K562 (cell line): ENCODE data around the gene CDKN2D. TPM values are rescaled to one million over a fixed set of nuclear protein-coding genes. Genes with fewer than 3 reads are reported as not detected.
A peak's percentile ranks its signal among the peaks of the same experiment; 100 is the strongest.

Source experiments
- ATAC-seq: fragments of 200-7000 bp; cut with Tn5 transposase; 3 replicates; pipeline ENCODE4 v1.9.1; 2020; ENCODE audit warnings: moderate library complexity
- BruUV-seq: library from RNA; stranded (reverse); fragments of 400-500 nt; replicated peaks from 2 replicates; lab custom pipeline; 2021; lab: Mats Ljungman, UMichigan
- CTCF ChIA-PET: fragments of 300-600 bp; formaldehyde crosslinking; extraction: SDS; loops from one replicate; lab custom pipeline; 2021; ENCODE audit warnings: low intra/inter-chr PET ratio; lab: Yijun Ruan, JAX
- POLR2A ChIA-PET: fragments of 300-600, 350-650 bp; sonication (Branson Sonifier 250); formaldehyde crosslinking; extraction: SDS; loops from one replicate; lab custom pipeline; 2021; ENCODE audit warnings: antibody characterized with exemption, inconsistent platforms; lab: Yijun Ruan, JAX
- DNase-seq, 4 experiments: peaks; one replicate each; pipeline versions ENCODE4 v3.0.0 to v3.0.0-alpha.2; 2011 to 2018; ENCODE audit warnings: low spot score in 3 of 4, mixed read lengths in 3 of 4; ENCODE audit errors: extremely low read depth in 1 of 4
- FAIRE-seq: peaks from 2 replicates; lab custom pipeline; 2011; peaks lifted over from hg19 to GRCh38; lab: Jason Lieb, UNC
- H2AFZ ChIP-seq: 2 replicates; pipeline ENCODE4 v1.6.0; 2011; ENCODE audit warnings: low read depth, low read length, control low read depth, inconsistent platforms
- H3K27ac ChIP-seq: fragments of 200-600 bp; 3 replicates; pipeline ENCODE4 v1.8.0; 2011; ENCODE audit warnings: low read depth, mild to moderate bottlenecking, control low read depth, inconsistent platforms, low read length, moderate library complexity, mixed read lengths; ENCODE audit errors: extremely low read depth
- H3K27me3 ChIP-seq, 2 experiments: fragments of 300-600 bp in 1 of 2; 2 replicates in 1 of 2; 3 replicates in 1 of 2; pipeline versions ENCODE4 v1.6.0 to v1.8.0; 2011; ENCODE audit warnings: inconsistent platforms in 2 of 2, low read length in 2 of 2, mild to moderate bottlenecking in 1 of 2, mixed read lengths in 1 of 2, moderate library complexity in 1 of 2; ENCODE audit not compliant: control insufficient read depth in 2 of 2, insufficient read depth in 2 of 2
- H3K36me3 ChIP-seq: fragments of 300-600 bp; 3 replicates; pipeline ENCODE4 v1.8.0; 2011; ENCODE audit warnings: mild to moderate bottlenecking, low read length, inconsistent platforms; ENCODE audit not compliant: control insufficient read depth, insufficient read depth
- H3K4me1 ChIP-seq, 2 experiments: fragments of 200-600 bp in 1 of 2; replicated peaks in 1 of 2; 2 replicates in 1 of 2; 3 replicates in 1 of 2; pipeline versions ENCODE4 v1.5.1 to v1.8.0; 2011; ENCODE audit warnings: inconsistent platforms in 2 of 2, low read length in 2 of 2, mild to moderate bottlenecking in 1 of 2, mixed read lengths in 1 of 2, moderate library complexity in 1 of 2; ENCODE audit not compliant: control insufficient read depth in 2 of 2, insufficient read depth in 2 of 2
- H3K4me2 ChIP-seq: 2 replicates; pipeline ENCODE4 v1.6.1; 2011; ENCODE audit warnings: low read length, control low read depth, inconsistent platforms, mixed read lengths; ENCODE audit not compliant: insufficient read depth
- H3K4me3 ChIP-seq: fragments of 200-600 bp; sonication (generic), shearing (Covaris generic); 2 replicates; pipeline ENCODE4 v1.5.1; 2016; ENCODE audit warnings: control low read depth, inconsistent platforms
- H3K79me2 ChIP-seq: fragments of 200-600 bp; 3 replicates; pipeline ENCODE4 v1.8.0; 2011; ENCODE audit warnings: low read length, inconsistent platforms; ENCODE audit not compliant: control insufficient read depth, insufficient read depth
- H3K9ac ChIP-seq, 2 experiments: 2 replicates each; pipeline versions ENCODE4 v1.6.0 to v1.6.1; 2011; ENCODE audit warnings: low read depth in 2 of 2, low read length in 2 of 2, control low read depth in 1 of 2, inconsistent platforms in 1 of 2, mild to moderate bottlenecking in 1 of 2, mixed read lengths in 1 of 2; ENCODE audit not compliant: insufficient read depth in 1 of 2
- H3K9me1 ChIP-seq: one replicate; pipeline ENCODE4 v1.6.0; 2011; ENCODE audit warnings: inconsistent platforms, mild to moderate bottlenecking, low read length, moderate library complexity; ENCODE audit not compliant: control insufficient read depth, insufficient read depth
- H3K9me3 ChIP-seq: replicated peaks from 2 replicates; pipeline ENCODE4 v1.5.1; 2011; ENCODE audit warnings: low read depth, low read length, inconsistent platforms; ENCODE audit not compliant: control insufficient read depth, insufficient read depth
- H4K20me1 ChIP-seq: replicated peaks from 2 replicates; pipeline ENCODE4 v1.6.1; 2011; ENCODE audit warnings: low read length, inconsistent platforms, mixed read lengths; ENCODE audit not compliant: control insufficient read depth, insufficient read depth
- ARID1B ChIP-seq: fragments of 450-650 bp; IDR thresholded peaks from 2 replicates; pipeline ENCODE4 v1.6.1; 2016; ENCODE audit warnings: antibody characterized with exemption, mild to moderate bottlenecking, inconsistent platforms
- BACH1 ChIP-seq: fragments of 200-800 bp; sonication (Bioruptor generic); IDR thresholded peaks from 2 replicates; pipeline ENCODE4 v1.6.1; 2016; ENCODE audit warnings: missing genetic modification characterization, missing compliant biosample characterization
- BCOR ChIP-seq: fragments of 450-650 bp; IDR thresholded peaks from 2 replicates; pipeline ENCODE4 v1.6.1; 2016
- CC2D1A ChIP-seq: fragments of 450-650 bp; IDR thresholded peaks from 2 replicates; pipeline ENCODE4 v1.6.1; 2017; ENCODE audit warnings: mild to moderate bottlenecking
- EHMT2 ChIP-seq: fragments of 450-650 bp; IDR thresholded peaks from 2 replicates; pipeline ENCODE4 v1.6.1; 2018; ENCODE audit warnings: antibody characterized with exemption
- GABPA ChIP-seq: fragments of 200-800 bp; sonication (Bioruptor generic); conservative IDR thresholded peaks from 2 replicates; pipeline ENCODE4 v1.6.1; 2016; ENCODE audit warnings: low read depth, missing genetic modification characterization, missing compliant biosample characterization
- JUN ChIP-seq, 2 experiments: sonication (generic) in 1 of 2; formaldehyde crosslinking in 1 of 2; IDR thresholded peaks; 2 replicates each; pipeline versions ENCODE4 v1.6.1 to v1.8.0; 2012 to 2022; ENCODE audit warnings: borderline replicate concordance in 2 of 2, mild to moderate bottlenecking in 2 of 2, improper control_type of control experiment in 1 of 2, low read depth in 1 of 2, low read length in 1 of 2, missing genetic modification reagents in 1 of 2
- KDM5B ChIP-seq: fragments of 200-600 bp; sonication (generic); IDR thresholded peaks from 2 replicates; pipeline ENCODE4 v1.6.1; 2012; ENCODE audit warnings: low read depth, mild to moderate bottlenecking, moderate library complexity, low read length, control low read depth, inconsistent platforms; ENCODE audit not compliant: insufficient replicate concordance
- MIER1 ChIP-seq: fragments of 450-650 bp; IDR thresholded peaks from 2 replicates; pipeline ENCODE4 v1.6.1; 2016; ENCODE audit warnings: antibody characterized with exemption, mild to moderate bottlenecking, low read depth
- NFATC3 ChIP-seq: fragments of 450-650 bp; IDR thresholded peaks from 2 replicates; pipeline ENCODE4 v1.6.1; 2017; ENCODE audit warnings: mild to moderate bottlenecking
- PATZ1 ChIP-seq: fragments of 250-450 bp; sonication (Bioruptor Pico); IDR thresholded peaks from 2 replicates; pipeline ENCODE4 v1.5.0; 2020; ENCODE audit warnings: mild to moderate bottlenecking, borderline replicate concordance
- POLR2G ChIP-seq: fragments of 200-400 bp; formaldehyde crosslinking; IDR thresholded peaks from 2 replicates; pipeline ENCODE4 v1.6.1; 2017; ENCODE audit warnings: low read depth, mild to moderate bottlenecking, antibody characterized with exemption, low read length, moderate library complexity
- RFX1 ChIP-seq: fragments of 450-650 bp; IDR thresholded peaks from 2 replicates; pipeline ENCODE4 v1.6.1; 2016; ENCODE audit warnings: mild to moderate bottlenecking, moderate library complexity
- SRSF9 ChIP-seq: fragments of 200-400 bp; formaldehyde crosslinking; IDR thresholded peaks from 2 replicates; pipeline ENCODE4 v1.6.1; 2017; ENCODE audit warnings: low read depth, low read length, borderline replicate concordance
- TRIM24 ChIP-seq, 2 experiments: fragments of 450-650 bp; IDR thresholded peaks; 2 replicates each; pipeline ENCODE4 v1.6.1; 2016
- ZBTB43 ChIP-seq: sonication (generic); formaldehyde crosslinking; IDR thresholded peaks from 2 replicates; pipeline ENCODE4 v1.8.0; 2023; ENCODE audit warnings: mild to moderate bottlenecking, missing genetic modification reagents
- ZFP36 ChIP-seq: fragments of 150-350 bp; IDR thresholded peaks from 2 replicates; pipeline ENCODE4 v1.6.1; 2018; ENCODE audit warnings: low read length, low read depth; ENCODE audit not compliant: partially characterized antibody
- ZNF232 ChIP-seq: sonication (generic); formaldehyde crosslinking; IDR thresholded peaks from 2 replicates; pipeline ENCODE4 v1.8.0; 2022; ENCODE audit warnings: mild to moderate bottlenecking, missing genetic modification reagents
- ZNF324 ChIP-seq: fragments of 250-450 bp; sonication (Bioruptor Pico); IDR thresholded peaks from 2 replicates; pipeline ENCODE4 v1.4.0; 2020; ENCODE audit warnings: mild to moderate bottlenecking
- ZNF778 ChIP-seq: fragments of 450-650 bp; formaldehyde crosslinking; IDR thresholded peaks from 2 replicates; pipeline ENCODE4 v1.4.0; 2020; ENCODE audit warnings: mild to moderate bottlenecking, moderate library complexity
- WGBS: fragments of 100-300 bp; shearing (Covaris generic); methylation state at CpG from one replicate; pipeline ENCODE4 v1.1.6; 2016; ENCODE audit warnings: low coverage, mixed read lengths; ENCODE audit not compliant: insufficient coverage; ENCODE audit errors: missing lambda C conversion rate; 5-methylcytosine and 5-hydroxymethylcytosine counted together
- in situ Hi-C: fragments of 300-500 bp; cut with MboI; formaldehyde crosslinking; loops from 4 replicates; pipeline ENCODE4 v1.15.0; 2018; ENCODE audit warnings: inconsistent platforms, mixed read lengths
- intact Hi-C: fragments of 100-400 bp; cut with micrococcal nuclease; formaldehyde crosslinking; loops from 2 replicates; pipeline ENCODE4 v1.14.2; 2022
- polyA plus RNA-seq, 8 experiments: library from polyadenylated mRNA; depleted of rRNA in 4 of 8; stranded (reverse) in 5 of 8; unstranded in 3 of 8; fragments of >200 nt; fragmentation: Nextera tagmentation in 2 of 8; fragmentation: Illumina TruSeq in 1 of 8; extraction: Ambion mirVana in 2 of 8; extraction: Trizol in 1 of 8; gene quantifications; 2 replicates each; pipeline versions ENCODE4 v1.2.1 to v1.2.3, GENCODE V29; 2011 to 2014; ENCODE audit warnings: inconsistent platforms in 1 of 8, missing spikeins in 1 of 8
- total RNA-seq, 7 experiments: library from RNA; depleted of rRNA in 6 of 7; stranded (reverse); fragments of >200 nt in 6 of 7; fragmentation: Illumina TruSeq in 2 of 7; extraction: Trizol in 2 of 7; gene quantifications; 2 replicates each; pipeline versions ENCODE4 v1.2.1 to v1.2.3, GENCODE V29; 2011 to 2021; ENCODE audit warnings: low replicate concordance in 1 of 7

Gene CDKN2D
- total and polyA plus RNA-seq, 9 of the 15 experiments (the other 6 are each of a cell fraction or from before 2014, with no cell fraction given): 0.41 to 8.2 (median 3.7) TPM

- H2AFZ ChIP-seq: no peak overlapping the region
- CTCF ChIA-PET: no interaction called here
- H3K4me1 ChIP-seq: peaks cover 2 to 42% of the 10 kb centered on the region in 2 experiments; a peak in 4 of 5 replicates
- POLR2A ChIA-PET: interaction anchor here (0.8 kb wide), 1 partner anchor 11 kb away, joined by 3 read pairs; no protein-coding TSS in a partner anchor
- WGBS: 92% methylated on average over 14 of the region's 18 CpGs
- H3K9me3 ChIP-seq: peaks cover 3% of the 10 kb centered on the region
- in situ Hi-C loops (no loop called here), intact Hi-C loops (no loop called here)
- peaks cover 9% of the 10 kb centered on the region for H4K20me1 ChIP-seq
- H3K27ac ChIP-seq: no peak overlapping the region
- H3K9ac ChIP-seq: no peak overlapping the region
- ATAC-seq: no peak
- DNase-seq: no peak
- H3K79me2 ChIP-seq: peaks cover 31% of the 10 kb centered on the region
- FAIRE-seq: no peak
- H3K27me3 ChIP-seq: no peaks in the 10 kb centered on the region
- peaks cover 73% of the 10 kb centered on the region for H3K36me3 ChIP-seq
- H3K9me1 ChIP-seq: no peaks in the 10 kb centered on the region
- BruUV-seq: no TSS peak
- H3K4me3 ChIP-seq: no peak overlapping the region
- no peak overlapping the region for H3K4me2 ChIP-seq
- no peak for TF ChIP-seq CC2D1A
- TF ChIP-seq RFX1: no peak
- TF ChIP-seq PATZ1: no peak
- TF ChIP-seq POLR2G: 0 out of 2 replicates have a peak, but pooled peaks have one; percentile 45
- TF ChIP-seq EHMT2: no peak
- no peak for TF ChIP-seq BCOR
- TF ChIP-seq NFATC3: no peak
- peak; percentile 84 for TF ChIP-seq ZFP36
- no peak for TF ChIP-seq BACH1 (tag)
- TF ChIP-seq GABPA (tag): no peak
- TF ChIP-seq ZNF232 (CRISPR knock-in tag): no peak
- no peak for TF ChIP-seq ZBTB43 (CRISPR knock-in tag)
- no peak for TF ChIP-seq KDM5B
- TF ChIP-seq MIER1: no peak
- no peak for TF ChIP-seq ARID1B
- TF ChIP-seq TRIM24 (IDR thresholded peaks at IDR 0.05): no peak
- TF ChIP-seq SRSF9: no peak
- TF ChIP-seq JUN (IDR thresholded peaks at IDR 0.05; ENCODE audit: borderline replicate concordance, low read depth, low read length): no peak
- no peak for TF ChIP-seq JUN (CRISPR knock-in tag; IDR thresholded peaks at IDR 0.05; ENCODE audit: borderline replicate concordance)
- no peak for TF ChIP-seq ZNF324 (CRISPR knock-in tag)
- no peak for TF ChIP-seq ZNF778 (CRISPR knock-in tag)
Observed at GRCh38 chr19:10548746-10549276, 20.0 kb downstream of the CDKN2D start.
